Keratinocyte (primary cell): ENCODE measurements around the gene ANKRD13D. TPM values are rescaled to one million over a fixed set of nuclear protein-coding genes. Genes with fewer than 3 reads are reported as not detected.

Experiments used
- DNase-seq: peaks from one replicate; pipeline ENCODE4 v3.0.0-alpha.2; 2011; ENCODE audit warnings: low read depth, missing footprints, low spot score
- FAIRE-seq: peaks from 2 replicates; lab custom pipeline; 2011; peaks lifted over from hg19 to GRCh38; lab: Jason Lieb, UNC
- H2AFZ ChIP-seq: 2 replicates; pipeline ENCODE4 v1.6.0; 2012; ENCODE audit warnings: low read length, control low read depth, inconsistent platforms; ENCODE audit not compliant: control insufficient read depth
- H3K27ac ChIP-seq: 2 replicates; pipeline ENCODE4 v1.5.1; 2011; ENCODE audit warnings: low read length; ENCODE audit not compliant: control insufficient read depth, insufficient read depth
- H3K27me3 ChIP-seq: 3 replicates; pipeline ENCODE4 v1.6.0; 2011; ENCODE audit warnings: low read length; ENCODE audit not compliant: control insufficient read depth, insufficient read depth; ENCODE audit errors: extremely low read depth
- H3K36me3 ChIP-seq, 2 experiments: 2 replicates in 1 of 2; 3 replicates in 1 of 2; pipeline ENCODE4 v1.5.1; 2011; ENCODE audit warnings: low read length in 2 of 2, mild to moderate bottlenecking in 1 of 2; ENCODE audit not compliant: control insufficient read depth in 2 of 2, insufficient read depth in 2 of 2; ENCODE audit errors: extremely low read depth in 1 of 2
- H3K4me1 ChIP-seq: 3 replicates; pipeline ENCODE4 v1.5.1; 2011; ENCODE audit warnings: low read length; ENCODE audit not compliant: control insufficient read depth, insufficient read depth; ENCODE audit errors: extremely low read depth
- H3K4me2 ChIP-seq: 3 replicates; pipeline ENCODE4 v1.6.0; 2011; ENCODE audit warnings: low read depth, low read length; ENCODE audit not compliant: control insufficient read depth, insufficient read depth; ENCODE audit errors: extremely low read depth
- H3K4me3 ChIP-seq, 3 experiments: fragments of 200-600 bp in 1 of 3; sonication (generic) in 1 of 3; 2 replicates in 2 of 3; 3 replicates in 1 of 3; pipeline ENCODE4 v1.5.1; 2011 to 2016; ENCODE audit warnings: low read length in 3 of 3, mild to moderate bottlenecking in 3 of 3, control low read depth in 2 of 3, inconsistent platforms in 1 of 3, low read depth in 1 of 3, mixed read lengths in 1 of 3, mixed run types in 1 of 3, moderate library complexity in 1 of 3; ENCODE audit not compliant: control insufficient read depth in 2 of 3, insufficient read depth in 2 of 3; ENCODE audit errors: extremely low read depth in 1 of 3
- H3K79me2 ChIP-seq: 2 replicates; pipeline ENCODE4 v1.6.0; 2012; ENCODE audit warnings: low read length; ENCODE audit not compliant: control insufficient read depth, insufficient read depth
- H3K9ac ChIP-seq: 3 replicates; pipeline ENCODE4 v1.6.0; 2011; ENCODE audit warnings: low read length; ENCODE audit not compliant: control insufficient read depth, insufficient read depth; ENCODE audit errors: extremely low read depth
- H3K9me1 ChIP-seq: 3 replicates; pipeline ENCODE4 v1.6.0; 2011; ENCODE audit warnings: low read length; ENCODE audit not compliant: control insufficient read depth, insufficient read depth; ENCODE audit errors: extremely low read depth
- H3K9me3 ChIP-seq: 2 replicates; pipeline ENCODE4 v1.5.1; 2012; ENCODE audit warnings: low read depth, low read length; ENCODE audit not compliant: control insufficient read depth
- H4K20me1 ChIP-seq: 3 replicates; pipeline ENCODE4 v1.6.0; 2011; ENCODE audit warnings: low read length; ENCODE audit not compliant: control insufficient read depth, insufficient read depth; ENCODE audit errors: extremely low read depth
- EZH2 ChIP-seq: IDR thresholded peaks from one replicate; pipeline ENCODE4 v1.6.1; 2012; ENCODE audit warnings: inconsistent platforms, mild to moderate bottlenecking, low read length, moderate library complexity
- dilution Hi-C: fragments of 300-500 bp; cut with MboI; formaldehyde crosslinking; loops from one replicate; pipeline ENCODE4 v1.7.0; 2020; ENCODE audit warnings: low sequenced_read_pairs; ENCODE audit not compliant: extremely low pct_ligation_motif_present
- polyA plus RNA-seq, 5 experiments: library from polyadenylated mRNA; depleted of rRNA in 3 of 5; stranded (reverse) in 3 of 5; stranded (forward) in 1 of 5; unstranded in 1 of 5; fragments of >200 nt; gene quantifications; 1 replicate in 1 of 5; 2 replicates in 3 of 5; 3 replicates in 1 of 5; pipeline versions ENCODE4 v1.2.1 to v1.2.3, GENCODE V29; 2011 to 2012; ENCODE audit warnings: missing spikeins in 2 of 5, low read depth in 1 of 5, low replicate concordance in 1 of 5
- TF ChIP-seq, protein P1 (sequence below), 3 experiments: IDR thresholded peaks in 1 of 3; conservative IDR thresholded peaks in 1 of 3; optimal IDR thresholded peaks in 1 of 3; 2 replicates in 2 of 3; 3 replicates in 1 of 3; pipeline versions ENCODE3 to v1.5.1; 2011; ENCODE audit warnings: low read length in 3 of 3, mild to moderate bottlenecking in 3 of 3, moderate library complexity in 2 of 3, control low read depth in 1 of 3, inconsistent platforms in 1 of 3; ENCODE audit not compliant: insufficient read depth in 2 of 3; ENCODE audit errors: extremely low read depth in 1 of 3

The ANKRD13D gene
- polyA plus RNA-seq, 1 donor (not counting 4 experiments of a cell fraction or from before 2014, with no cell fraction given) = 25.0 TPM

DNA sequence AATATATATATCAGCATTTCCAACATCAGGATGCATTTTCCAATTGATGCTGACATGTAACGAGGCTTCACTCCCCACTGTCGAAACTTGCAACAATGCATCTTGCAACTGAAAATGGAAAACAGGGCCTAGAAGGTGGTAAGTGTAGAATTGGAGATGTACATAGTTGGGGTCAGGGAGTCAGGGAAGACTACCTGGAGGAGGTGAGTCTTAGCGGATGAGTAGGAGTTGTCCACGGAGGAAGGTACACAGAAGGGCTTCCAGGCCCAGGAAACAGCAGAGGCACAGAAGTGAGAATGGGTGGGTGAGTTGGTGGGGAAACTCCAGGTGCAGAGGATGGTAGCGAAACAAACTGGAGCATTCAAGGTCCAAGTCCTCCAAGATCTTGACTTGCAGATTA is 24.8 kb upstream of the ANKRD13D start:
- no peak overlapping the region for H3K9ac ChIP-seq
- H3K79me2 ChIP-seq = peaks cover 26% of the 10 kb centered on the region
- H3K27ac ChIP-seq = no peak overlapping the region
- H3K4me3 ChIP-seq = no peak overlapping the region
- no peak for FAIRE-seq
- H3K27me3 ChIP-seq = no peaks in the 10 kb centered on the region
- peaks cover 2% of the 10 kb centered on the region for H3K9me1 ChIP-seq
- peaks cover 8 to 10% of the 10 kb centered on the region in 2 experiments for H3K36me3 ChIP-seq
- no peaks in the 10 kb centered on the region for H4K20me1 ChIP-seq
- H3K4me1 ChIP-seq = peaks cover 71% of the 10 kb centered on the region
- no peak for DNase-seq
- dilution Hi-C loops = no loop called here
- no peaks in the 10 kb centered on the region for H3K9me3 ChIP-seq
- H2AFZ ChIP-seq = no peak overlapping the region
- TF ChIP-seq, protein P1, sequence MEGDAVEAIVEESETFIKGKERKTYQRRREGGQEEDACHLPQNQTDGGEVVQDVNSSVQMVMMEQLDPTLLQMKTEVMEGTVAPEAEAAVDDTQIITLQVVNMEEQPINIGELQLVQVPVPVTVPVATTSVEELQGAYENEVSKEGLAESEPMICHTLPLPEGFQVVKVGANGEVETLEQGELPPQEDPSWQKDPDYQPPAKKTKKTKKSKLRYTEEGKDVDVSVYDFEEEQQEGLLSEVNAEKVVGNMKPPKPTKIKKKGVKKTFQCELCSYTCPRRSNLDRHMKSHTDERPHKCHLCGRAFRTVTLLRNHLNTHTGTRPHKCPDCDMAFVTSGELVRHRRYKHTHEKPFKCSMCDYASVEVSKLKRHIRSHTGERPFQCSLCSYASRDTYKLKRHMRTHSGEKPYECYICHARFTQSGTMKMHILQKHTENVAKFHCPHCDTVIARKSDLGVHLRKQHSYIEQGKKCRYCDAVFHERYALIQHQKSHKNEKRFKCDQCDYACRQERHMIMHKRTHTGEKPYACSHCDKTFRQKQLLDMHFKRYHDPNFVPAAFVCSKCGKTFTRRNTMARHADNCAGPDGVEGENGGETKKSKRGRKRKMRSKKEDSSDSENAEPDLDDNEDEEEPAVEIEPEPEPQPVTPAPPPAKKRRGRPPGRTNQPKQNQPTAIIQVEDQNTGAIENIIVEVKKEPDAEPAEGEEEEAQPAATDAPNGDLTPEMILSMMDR (optimal IDR thresholded peaks at IDR 0.05 in 1 of 3, IDR thresholded peaks at IDR 0.05 in 1 of 3, conservative IDR thresholded peaks at IDR 0.05 in 1 of 3; ENCODE audit: extremely low read depth in 1 of 3, insufficient read depth in 2 of 3, low read length in 3 of 3) = no peak
- no peak for TF ChIP-seq EZH2
- H3K4me2 ChIP-seq = no peak overlapping the region

GRCh38 chr11:67264877-67265632 is 24.0 kb upstream of the ANKRD13D start:
- DNase-seq (no peak), FAIRE-seq (peak; percentile 78)
- H3K27ac ChIP-seq = no peak overlapping the region
- H3K4me3 ChIP-seq = no peak overlapping the region
- TF ChIP-seq, protein P1 (optimal IDR thresholded peaks at IDR 0.05 in 1 of 3, IDR thresholded peaks at IDR 0.05 in 1 of 3, conservative IDR thresholded peaks at IDR 0.05 in 1 of 3; ENCODE audit: extremely low read depth in 1 of 3, insufficient read depth in 2 of 3, low read length in 3 of 3) = no peak
- TF ChIP-seq EZH2 = no peak
- H3K4me1 ChIP-seq = peaks cover 79% of the 10 kb centered on the region
- H3K79me2 ChIP-seq = peaks cover 34% of the 10 kb centered on the region
- H3K9ac ChIP-seq = no peak overlapping the region
- peaks cover 2% of the 10 kb centered on the region for H3K9me1 ChIP-seq
- no peaks in the 10 kb centered on the region for H4K20me1 ChIP-seq
- no peaks in the 10 kb centered on the region for H3K27me3 ChIP-seq
- no peaks in the 10 kb centered on the region for H3K9me3 ChIP-seq
- H3K36me3 ChIP-seq = peaks cover 8 to 10% of the 10 kb centered on the region in 2 experiments
- H2AFZ ChIP-seq = no peak overlapping the region
- dilution Hi-C loops = no loop called here
- peak overlapping the region; percentile 42 for H3K4me2 ChIP-seq
